HG02938 (cell line): ENCODE results near the gene NOSIP.

Experiments
- ATAC-seq: cut with Tn5 transposase; IDR thresholded peaks from one replicate; pipeline ENCODE4 v1.9.1; 2021; ENCODE audit warnings: mild to moderate bottlenecking, moderate library complexity; ENCODE audit not compliant: unreplicated experiment

NOSIP gene

DNA sequence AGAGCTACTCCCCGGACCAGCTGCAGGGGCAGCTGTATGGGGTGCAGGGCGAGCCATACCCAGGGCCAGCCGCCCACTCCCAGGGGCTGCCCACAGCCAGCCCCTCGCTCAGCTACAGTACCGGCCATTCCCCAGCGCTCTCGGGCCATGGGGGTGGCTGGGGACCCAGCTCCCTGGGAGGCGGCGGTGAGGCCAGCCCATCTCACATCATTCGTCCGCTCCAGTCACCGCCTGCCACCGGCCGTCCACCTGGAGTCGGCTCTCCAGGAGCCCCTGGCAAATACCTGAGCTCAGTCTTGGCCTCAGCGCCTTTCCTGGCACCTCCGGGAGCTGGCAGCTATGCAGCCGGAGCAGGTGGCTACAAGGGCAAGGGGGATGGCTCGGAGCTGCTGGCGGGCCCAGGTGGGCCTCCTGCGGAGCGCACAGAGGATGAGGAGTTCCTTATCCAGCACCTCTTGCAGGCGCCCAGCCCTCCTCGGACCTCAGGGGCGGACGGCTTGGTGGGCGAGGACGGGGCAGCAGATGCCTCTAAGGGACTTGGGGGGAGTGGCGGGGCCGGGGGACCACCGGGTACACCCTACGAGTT, 15.6 kb upstream of the NOSIP start:
- ATAC-seq = no peak

DNA sequence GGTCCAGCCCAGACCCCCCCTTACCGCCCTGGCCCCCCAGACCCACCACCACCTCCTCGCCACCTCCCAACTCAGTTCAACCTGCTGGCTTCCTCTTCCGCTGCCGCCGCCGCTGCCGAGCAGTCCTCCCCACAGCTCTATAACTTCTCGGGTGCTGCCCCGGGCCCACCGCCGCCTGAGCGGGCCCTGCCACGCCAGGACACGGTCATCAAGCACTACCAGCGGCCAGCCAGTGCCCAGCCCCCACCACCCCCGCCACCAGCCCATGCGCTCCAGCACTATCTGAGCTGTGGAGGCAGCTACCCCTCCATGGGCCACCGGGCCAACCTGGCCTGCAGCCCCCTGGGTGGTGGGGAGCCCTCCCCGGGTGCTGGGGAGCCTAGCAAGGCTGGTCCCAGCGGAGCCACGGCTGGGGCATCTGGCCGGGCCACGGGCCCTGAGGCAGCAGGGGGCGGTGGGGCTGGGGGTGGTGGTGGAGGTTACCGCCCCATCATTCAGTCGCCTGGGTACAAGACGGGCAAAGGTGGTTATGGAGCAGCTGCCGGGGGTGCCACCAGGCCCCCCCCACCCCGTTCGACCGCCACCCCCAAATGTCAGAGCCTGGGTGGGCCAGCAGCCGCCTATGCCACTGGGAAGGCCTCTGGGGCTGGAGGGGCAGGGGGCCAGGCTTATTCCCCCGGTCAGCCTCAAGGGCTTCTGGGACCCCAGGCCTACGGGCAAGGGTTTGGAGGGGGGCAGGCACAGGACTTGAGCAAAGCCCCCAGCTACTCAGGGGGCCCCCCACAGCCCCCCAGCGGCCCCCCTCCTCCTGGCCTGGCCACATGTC, 14.8 kb upstream of the NOSIP start:
- no peak for ATAC-seq

DNA sequence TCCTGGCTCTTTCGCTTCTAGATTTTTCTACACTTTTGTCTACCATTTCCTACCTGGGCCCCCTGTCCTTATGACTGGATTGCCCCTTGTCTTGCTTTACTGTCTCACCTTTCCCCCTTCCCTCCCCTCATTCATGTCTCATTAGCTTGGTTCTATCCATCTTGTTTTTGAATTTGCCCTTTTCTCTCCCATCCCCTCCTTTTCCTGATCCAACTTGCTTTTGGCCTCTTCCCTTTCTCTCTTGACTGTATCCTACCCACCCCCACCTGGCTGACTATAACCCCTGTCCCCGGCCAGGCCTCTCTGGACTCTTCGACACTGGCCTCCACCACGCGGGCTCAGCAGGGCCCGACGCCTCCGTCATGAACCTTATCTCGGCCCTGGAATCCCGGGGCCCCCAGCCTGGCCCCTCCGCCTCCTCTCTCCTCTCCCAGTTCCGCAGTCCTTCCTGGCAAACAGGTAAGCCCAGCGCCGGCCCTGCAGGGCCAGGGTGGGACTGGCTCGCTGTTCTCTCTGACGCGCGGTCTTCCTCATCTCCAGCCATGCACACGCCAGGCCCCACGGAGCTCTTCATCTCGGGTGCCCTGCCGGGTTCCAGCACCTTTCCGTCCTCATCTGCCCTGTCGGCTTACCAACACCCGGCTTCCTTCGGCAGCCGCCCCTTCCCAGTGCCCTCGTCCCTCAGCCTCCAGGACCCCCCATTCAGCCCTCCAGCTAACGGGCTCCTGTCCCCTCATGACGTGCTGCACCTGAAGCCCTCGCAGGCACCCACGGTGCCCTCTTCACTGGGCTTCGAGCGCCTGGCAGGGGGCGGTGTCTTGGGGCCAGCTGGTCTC, 14.0 kb upstream of the NOSIP start:
- ATAC-seq = no peak

DNA sequence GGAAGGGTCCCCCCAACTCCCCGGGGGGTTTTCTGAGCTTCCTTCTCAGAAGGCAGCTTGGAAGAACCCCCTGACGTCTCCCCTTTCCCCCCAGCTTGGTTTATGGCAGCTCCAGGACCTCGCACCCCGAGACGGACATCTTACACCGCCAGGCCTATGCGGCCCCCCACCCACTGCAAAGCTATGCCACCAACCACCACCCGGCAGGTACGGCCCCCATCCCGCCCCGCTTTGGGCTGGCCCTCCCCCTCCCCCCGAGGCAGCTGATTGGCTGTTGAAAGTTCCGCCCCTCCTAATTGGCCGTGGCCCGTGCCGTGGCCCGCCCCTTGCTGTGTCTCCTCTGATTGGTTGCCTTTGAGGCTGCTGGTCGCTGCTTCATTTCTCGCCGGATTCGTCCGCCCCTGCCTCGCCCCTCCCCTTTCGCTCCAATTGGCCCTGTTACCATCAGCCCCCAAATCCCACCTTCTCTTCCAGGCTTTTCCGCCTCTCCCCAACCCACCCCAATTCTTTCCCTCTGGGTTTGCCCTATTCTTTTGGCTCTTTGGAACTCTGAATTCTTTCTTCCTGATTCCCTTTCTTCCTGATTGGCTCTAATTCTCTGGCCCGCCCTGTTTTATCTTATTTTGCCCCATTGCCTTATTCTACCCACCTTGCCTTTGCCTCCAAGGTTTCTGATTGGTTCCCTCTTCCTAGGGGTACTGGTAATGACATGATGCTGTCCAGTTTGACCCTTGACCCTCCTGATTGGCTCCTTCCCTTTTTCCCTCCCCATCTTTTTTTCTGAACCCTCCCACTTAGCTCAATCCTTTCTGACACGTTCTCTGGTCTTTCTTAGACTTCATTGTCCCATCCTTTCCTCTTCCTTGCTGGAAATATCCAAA, 13.1 kb upstream of the NOSIP start:
- no peak for ATAC-seq

DNA sequence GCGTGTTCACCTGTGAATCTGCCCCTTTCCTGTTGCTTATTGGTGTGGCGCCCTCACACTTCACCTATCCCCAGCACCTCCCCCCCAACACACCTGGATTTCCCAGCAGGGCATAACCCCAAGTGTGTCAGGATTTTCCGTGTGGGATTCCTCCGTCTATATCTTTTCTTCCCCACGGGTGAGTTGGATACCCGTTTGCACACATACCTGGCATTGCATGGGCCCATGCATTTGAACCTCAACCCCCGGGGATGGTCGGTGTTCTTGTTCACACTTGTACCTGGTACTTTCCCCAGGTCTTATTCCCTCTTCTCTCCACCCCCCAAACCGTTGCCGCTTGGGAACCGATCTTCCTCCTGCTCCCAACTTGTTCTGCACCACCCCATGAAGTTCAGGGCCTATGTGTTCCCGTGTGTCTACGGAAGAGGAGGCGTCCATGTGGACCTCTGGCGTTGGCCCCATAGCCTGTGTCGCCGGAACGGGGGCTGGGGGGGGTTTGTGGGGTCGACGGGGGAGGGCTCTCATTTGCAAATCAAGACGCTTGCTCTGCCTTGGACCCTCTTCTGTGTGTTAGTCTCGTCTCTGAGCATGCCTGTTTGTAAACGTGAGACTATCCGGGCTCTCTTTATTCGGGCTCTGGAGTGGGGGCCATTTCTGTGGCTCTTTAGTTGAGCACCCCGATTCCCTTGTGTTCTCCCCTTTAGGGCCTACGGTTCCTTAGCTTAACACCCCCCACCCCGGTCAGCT, 12.3 kb upstream of the NOSIP start:
- ATAC-seq = no peak

DNA sequence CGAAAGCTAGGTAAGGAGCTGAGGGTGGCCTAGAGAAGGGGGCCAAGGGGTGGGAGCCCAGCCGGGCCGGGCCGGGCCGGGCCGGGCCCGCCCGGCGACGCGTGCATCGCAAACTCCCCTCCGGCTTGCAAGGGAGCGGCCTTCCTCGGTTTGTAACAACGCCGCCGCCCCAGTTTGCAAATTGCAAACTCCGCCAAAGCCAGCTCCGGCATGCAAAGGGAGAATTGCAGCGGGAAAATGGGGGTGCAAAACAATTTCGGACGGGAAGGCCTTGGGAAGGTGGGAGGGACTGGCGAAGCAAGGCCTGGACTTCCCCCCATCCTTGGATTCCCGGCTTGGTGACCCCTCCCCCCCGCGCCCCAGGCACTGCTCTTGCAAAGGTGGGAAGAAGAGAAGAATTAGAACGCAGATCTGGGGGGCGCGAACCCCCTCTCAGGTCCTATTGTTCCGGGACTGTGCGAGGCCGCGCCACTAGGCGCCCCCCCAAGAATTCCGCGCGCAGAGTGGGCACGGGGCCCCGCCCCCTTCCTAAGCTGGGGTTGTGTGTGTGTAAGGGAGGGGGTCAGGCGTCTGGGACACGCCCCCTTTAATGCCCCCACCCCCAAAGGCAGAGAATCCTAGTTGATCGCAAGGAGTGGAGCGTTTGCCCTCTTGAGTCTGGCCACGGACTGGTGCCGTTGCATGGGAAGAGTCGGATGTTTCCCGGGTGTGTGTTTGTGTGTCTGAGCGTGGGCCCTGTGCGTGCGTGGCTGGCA, 11.6 kb upstream of the NOSIP start:
- no peak for ATAC-seq

DNA sequence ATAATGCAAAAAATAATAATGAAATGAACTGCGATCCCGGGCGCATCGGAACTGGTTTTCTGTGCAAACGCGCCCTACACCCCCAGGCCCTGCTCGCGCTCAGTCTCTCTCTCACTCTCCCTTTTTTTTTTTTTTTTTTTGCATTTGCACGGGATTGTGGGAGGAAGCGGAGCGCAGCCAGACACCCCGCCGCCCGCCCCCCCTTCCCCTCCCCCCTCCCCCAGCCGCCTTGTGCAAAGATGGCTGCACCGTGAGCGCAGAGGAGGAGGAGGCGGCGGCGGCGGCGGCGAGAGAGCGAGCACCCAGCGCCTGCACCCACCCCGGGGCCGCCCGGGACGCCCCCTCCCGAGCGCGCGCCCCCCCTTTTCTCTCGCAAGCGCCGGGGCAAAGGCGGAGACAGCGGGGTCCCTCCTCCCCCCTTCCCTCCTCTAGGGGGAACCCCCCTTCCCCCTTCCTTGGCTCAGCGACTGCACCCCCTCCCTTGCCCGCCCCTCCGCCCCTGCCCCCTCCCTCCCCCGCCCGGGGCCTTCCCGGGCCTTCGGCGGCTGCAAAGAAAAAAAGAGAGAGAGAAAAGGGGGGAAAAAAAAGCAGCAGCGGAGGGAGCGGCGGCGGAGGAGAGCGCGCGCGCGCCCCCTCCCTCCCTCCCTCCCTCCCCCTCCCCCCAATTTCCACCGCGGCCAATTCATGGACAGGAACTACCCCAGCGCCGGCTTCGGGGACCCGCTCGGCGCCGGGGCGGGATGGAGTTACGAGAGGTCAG, 10.8 kb upstream of the NOSIP start, which contains the start of gene PRR12:
Gene PRR12 (plus strand): TSS at position 212 of the 760 bp plus-strand sequence. CDS start 473 bp downstream, at position 685.
- ATAC-seq = peak; percentile 23

DNA sequence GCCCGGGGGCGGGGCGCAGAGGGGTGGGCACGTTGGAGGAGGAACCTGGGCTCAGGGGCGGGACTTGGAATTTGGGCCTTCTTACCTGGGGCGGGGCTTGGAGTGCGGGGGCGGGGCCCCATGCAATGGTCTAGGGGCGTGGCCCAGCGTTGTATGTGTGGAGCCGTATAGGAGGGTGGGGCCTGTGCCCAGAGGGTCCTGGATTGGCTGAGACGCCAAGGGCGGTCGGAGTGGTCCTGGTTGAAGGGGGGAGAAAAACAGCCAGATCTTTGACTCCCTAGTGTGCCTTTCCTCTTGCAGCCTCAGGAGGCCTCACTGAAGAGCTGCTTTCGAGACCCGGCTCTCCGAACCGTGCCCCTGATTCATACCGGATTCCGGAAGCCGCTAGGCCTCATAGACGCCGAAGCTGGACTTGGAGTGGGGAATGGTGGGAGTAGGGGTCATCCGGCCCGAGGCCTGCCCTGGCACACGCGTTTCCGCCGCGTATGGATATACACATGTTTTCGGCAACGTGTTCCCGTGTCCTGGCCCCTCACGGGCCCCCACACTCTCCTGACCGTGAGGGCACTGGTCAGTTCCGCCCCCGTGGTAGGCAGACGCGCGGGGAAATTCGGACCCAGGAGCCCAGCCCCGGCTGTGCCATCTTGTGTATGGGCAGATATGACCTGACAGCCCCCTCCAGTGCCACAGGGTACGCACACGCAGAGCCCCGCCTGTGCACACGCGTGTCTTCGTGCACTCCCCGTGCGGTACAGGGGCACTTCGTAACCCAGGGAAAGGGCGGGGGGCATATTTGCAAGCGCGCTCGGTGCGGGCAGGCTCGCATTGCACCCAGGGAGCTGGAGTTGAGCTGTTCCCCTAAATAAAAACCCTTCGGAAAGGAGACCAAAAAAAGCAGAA, 10.0 kb upstream of the NOSIP start:
- ATAC-seq = peak; percentile 51

DNA sequence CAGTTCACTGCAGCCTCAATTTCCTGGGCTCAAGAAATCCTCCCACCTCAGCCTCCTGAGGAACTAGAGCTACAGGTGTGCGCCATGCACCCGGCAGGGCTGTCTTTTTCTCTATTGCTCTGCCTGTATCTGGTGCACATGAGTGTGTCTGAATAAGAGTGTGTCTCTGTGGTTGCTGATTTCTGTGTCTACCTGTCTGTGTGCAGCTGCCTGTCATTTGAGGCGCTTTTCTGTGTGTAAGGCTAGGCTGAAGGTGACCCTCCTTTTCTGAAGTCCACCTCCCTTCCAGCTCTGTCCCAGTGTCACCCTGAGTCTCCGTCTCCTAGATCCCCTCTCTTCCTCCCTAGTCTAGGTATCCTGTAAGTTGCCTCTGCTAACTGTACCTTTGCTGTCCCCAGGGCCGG, 9.1 kb upstream of the NOSIP start:
- ATAC-seq = no peak

DNA sequence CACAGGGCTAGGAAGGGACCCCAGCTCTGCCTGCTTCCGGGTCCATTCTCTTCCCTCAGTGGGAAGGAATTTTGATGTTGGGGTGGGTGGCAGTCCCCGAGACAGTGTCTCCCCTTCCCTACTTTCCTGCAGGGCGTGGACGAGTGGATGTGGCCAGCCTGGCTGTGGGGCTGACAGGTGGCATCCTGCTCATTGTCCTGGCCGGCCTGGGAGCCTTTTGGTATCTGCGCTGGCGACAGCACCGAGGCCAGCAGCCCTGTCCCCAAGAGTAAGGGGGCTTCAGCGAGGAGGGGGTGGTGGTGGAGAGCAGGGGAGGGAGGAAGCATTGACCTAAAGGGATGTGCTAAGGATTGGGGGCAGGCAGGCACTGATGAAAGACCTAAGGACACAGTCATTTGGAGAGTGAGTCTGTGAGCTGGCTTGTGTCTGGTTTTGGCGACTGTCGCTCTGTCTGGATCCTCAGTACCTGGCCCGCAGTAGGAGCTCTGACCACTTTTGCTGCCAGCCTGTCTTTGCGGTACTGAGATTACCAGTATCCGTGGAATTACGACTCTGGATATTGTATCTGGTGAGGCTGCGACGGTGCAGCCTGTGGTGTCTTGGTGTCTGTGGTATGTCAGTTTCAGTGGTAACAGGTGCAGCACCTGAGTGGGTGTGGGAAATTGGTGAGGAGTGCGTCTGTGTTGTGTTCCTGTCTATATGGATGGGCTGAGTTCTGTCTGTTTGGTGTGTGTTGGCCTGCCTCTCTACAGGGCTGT, 8.2 kb upstream of the NOSIP start:
- ATAC-seq = no peak

DNA sequence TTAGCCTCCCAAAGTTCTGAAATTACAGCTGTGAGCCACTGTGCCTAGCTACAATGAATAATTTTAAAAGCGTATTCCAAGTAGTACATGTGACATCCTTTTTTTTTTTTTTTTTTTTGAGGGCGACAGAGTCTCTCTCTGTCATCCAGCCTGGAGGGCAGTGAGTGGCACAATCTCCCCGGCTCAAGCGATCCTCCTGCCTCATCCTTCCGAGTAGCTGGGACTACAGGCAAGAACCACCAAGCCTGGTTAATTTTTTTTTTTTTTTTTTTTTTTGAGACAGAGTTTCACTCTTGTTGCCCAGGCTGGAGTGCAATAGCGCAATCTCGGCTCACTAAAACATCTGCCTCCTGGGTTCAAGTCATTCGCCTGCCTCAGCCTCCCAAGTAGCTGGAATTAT, 6.9 kb upstream of the NOSIP start:
- no peak for ATAC-seq

DNA sequence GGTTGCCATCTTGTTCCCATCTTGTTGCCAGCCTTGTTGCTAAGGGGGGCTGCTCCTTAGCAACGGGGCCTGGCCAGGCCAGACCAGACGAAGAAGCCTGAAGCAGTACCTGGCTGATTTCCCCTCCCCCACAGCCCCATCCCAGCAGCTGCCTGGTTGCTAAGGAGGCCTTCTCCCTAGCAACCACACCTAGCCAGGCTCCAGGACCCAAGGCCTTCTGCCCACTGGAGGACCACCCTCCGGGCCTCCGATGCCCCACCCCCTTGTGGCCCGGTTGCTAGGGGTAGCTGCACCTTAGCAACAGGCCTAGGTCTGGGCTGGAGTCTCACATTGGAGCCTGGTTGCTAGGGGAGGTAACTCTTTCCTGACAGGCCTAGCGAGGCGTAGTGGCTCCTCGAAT, 4.7 kb upstream of the NOSIP start:
- ATAC-seq = no peak

DNA sequence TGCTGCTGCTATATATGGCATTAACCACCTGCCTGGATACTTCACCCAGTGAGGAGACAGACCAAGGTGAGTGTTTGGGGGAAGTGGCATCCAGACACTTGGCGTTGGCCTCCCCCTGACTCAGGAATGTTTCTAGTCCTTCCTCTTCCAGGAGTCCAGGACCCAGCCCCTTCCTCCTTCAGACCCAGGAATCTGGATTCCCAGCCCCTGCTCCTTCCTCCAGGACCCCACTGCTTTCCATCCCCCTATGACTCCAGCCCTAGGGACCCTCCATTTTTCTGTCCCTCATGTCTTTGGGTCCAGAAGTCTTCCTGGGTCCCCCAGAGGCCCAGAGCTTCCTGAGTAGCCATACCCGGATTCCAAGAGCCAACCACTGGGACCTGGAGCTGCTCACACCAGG, 2.9 kb upstream of the NOSIP start:
- ATAC-seq = no peak

DNA sequence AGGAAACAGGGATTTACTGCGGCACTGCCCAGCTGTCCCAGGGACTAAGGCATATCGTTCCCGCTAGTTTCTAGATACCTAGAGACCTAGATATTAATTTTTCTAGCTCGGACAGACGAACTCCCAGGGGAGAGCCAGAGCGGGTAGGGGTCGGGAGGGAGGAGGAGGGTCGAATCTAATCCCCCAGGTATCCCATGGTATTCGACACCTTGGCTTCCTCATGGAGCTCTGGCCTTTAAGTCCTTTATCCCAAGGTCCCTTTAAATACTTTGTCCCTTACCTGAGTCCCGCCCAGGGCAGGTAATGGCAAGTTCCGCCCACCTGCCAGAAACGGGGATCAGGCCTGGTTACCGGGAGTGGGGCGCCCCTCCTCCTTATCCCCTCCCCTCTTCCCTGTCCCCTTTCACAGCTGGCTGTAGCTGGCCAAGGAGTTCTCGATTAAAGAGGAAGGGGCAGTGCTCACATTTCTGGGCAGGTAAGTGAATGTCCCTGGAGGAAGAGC, 702 bp upstream of the NOSIP start, which contains the start of gene PRRG2:
Gene PRRG2 (plus strand): TSS at position 310 of the 502 bp plus-strand sequence. CDS start 1,904 bp downstream, outside the sequence.
- ATAC-seq = no peak

DNA sequence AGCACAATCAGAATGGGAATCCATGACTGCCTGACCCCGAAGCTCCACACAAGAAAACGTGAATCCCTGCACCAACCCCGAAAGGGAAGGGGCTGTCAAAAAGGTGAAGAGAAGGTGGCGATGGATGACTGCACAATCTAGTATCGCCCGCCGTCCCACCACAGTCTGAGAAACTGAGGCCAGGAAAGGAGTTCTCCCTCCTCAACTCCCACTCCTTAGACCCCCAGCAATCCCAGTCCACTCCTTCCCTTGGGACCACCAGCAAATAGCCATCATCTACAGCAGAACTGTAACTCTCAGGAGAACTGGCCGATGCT, 451 bp downstream of the NOSIP start:
- ATAC-seq = no peak

DNA sequence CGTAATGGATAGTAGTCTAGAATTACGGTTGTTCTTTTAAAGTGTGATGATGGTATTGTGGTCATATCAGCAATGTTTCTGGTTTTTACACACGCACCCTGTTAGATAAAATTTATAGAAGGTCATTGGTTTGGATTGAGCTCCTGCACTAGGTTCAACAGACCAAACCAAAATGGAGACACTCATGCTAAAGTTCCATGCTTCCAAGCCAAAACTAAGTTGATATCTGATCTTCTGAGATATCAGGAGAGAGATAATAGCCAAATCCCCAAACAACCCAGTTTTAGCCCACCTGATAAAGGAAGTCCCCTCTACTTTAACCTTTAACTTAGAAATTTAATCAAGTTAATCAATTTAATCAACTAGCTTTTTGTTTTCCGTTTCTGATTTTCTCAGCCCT, 1.2 kb downstream of the NOSIP start:
- no peak for ATAC-seq
